ENCODE measurements around the gene PCDHB7.
"Not testable (repeated sequence)": the region's sequence is repeated elsewhere in the genome, so short reads cannot be mapped to it uniquely, and the experiment has no call there.

Gene PCDHB7

DNA sequence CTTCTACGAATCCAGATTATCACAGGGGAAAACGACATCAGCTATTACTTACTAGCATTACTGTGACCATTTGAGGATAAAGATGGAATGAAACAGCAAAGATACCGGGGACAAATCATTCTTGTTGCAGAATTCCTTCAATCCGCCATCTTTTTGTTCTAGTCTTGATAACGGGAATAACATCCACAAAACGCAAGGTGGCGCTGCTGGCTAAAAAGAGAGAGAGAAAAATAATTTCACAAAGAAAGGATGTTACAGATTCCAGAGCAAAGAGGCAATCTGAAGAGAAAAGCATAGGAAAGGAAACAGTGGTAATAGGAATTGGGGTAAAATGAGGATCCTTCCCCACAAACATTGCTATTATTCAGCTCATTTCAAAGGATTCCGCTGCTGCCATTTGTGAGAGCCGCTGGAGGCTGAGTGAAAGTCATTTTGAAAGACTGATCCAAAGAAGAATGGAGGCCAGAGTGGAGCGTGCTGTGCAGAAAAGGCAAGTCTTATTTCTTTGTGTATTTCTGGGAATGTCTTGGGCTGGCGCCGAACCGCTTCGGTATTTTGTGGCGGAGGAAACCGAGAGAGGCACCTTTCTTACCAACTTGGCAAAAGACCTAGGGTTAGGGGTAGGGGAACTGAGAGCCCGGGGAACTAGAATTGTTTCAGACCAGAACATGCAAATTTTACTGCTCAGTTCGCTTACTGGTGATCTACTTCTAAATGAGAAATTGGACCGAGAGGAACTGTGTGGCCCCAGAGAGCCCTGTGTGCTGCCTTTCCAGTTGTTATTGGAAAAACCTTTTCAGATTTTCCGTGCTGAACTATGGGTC, at the start of gene PCDHB7:
Gene PCDHB7 (plus strand): TSS at position 264 of the 824 bp plus-strand sequence. CDS start 192 bp downstream, at position 456.
- peaks cover 49% of the 10 kb centered on the region for H3K27me3 Mint-ChIP-seq
- no peaks in the 10 kb centered on the region for H3K4me1 Mint-ChIP-seq (ENCODE audit: low read depth)
- peaks cover 14% of the 10 kb centered on the region for H3K9me3 Mint-ChIP-seq
- H3K4me3 Mint-ChIP-seq, result no peak within 1 kb of the TSS
- peaks cover 3% of the 10 kb centered on the region for H3K36me3 Mint-ChIP-seq (ENCODE audit: low read depth)
- no peak within 1 kb of the TSS for H3K27ac Mint-ChIP-seq

DNA sequence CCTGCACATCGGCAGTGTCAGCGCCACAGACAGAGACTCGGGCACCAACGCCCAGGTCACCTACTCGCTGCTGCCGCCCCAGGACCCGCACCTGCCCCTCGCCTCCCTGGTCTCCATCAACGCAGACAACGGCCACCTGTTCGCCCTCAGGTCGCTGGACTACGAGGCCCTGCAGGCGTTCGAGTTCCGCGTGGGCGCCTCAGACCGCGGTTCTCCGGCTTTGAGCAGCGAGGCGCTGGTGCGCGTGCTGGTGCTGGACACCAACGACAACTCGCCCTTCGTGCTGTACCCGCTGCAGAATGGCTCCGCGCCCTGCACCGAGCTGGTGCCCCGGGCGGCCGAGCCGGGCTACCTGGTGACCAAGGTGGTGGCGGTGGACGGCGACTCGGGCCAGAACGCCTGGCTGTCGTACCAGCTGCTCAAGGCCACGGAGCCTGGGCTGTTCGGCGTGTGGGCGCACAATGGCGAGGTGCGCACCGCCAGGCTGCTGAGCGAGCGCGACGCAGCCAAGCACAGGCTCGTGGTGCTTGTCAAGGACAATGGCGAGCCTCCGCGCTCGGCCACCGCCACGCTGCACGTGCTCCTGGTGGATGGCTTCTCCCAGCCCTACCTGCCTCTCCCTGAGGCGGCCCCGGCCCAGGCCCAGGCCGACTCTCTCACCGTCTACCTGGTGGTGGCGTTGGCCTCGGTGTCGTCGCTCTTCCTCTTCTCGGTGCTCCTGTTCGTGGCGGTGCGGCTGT, 48.9 kb upstream of the PCDHB7 start:
- Mint-ChIP-seq H3K27me3 (peaks cover 38% of the 10 kb centered on the region), H3K9me3 (peaks cover 12% of the 10 kb centered on the region)
- H3K36me3 Mint-ChIP-seq (ENCODE audit: low read depth); H3K4me3 Mint-ChIP-seq; H3K4me1 Mint-ChIP-seq (ENCODE audit: low read depth); H3K27ac Mint-ChIP-seq: not testable (repeated sequence)

DNA sequence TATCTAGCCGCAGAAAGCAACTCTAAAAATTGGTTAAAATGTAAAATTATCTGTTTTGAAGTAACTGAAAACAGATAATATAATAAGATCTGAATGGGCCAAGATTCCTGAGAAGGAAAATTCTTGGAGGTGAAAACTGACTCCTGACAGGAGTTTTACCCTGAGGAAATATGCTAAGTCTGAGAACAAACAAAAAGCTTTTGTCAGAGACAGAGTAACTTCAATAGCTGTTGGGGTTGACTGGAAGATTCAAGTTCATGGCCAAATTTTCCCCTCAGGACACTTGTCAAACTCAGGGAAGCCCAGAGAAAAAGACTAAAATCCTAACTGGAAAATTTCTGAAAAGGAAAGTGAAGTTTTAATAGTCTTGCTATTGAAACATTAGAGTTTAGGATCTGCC, 45.1 kb upstream of the PCDHB7 start:
- peaks cover 10% of the 10 kb centered on the region for H3K9me3 Mint-ChIP-seq
- no peaks in the 10 kb centered on the region for H3K4me1 Mint-ChIP-seq (ENCODE audit: low read depth)
- peaks cover 27% of the 10 kb centered on the region for H3K27me3 Mint-ChIP-seq
- no peaks in the 10 kb centered on the region for H3K36me3 Mint-ChIP-seq (ENCODE audit: low read depth)
- no peak overlapping the region for H3K4me3 Mint-ChIP-seq
- no peak overlapping the region for H3K27ac Mint-ChIP-seq

DNA sequence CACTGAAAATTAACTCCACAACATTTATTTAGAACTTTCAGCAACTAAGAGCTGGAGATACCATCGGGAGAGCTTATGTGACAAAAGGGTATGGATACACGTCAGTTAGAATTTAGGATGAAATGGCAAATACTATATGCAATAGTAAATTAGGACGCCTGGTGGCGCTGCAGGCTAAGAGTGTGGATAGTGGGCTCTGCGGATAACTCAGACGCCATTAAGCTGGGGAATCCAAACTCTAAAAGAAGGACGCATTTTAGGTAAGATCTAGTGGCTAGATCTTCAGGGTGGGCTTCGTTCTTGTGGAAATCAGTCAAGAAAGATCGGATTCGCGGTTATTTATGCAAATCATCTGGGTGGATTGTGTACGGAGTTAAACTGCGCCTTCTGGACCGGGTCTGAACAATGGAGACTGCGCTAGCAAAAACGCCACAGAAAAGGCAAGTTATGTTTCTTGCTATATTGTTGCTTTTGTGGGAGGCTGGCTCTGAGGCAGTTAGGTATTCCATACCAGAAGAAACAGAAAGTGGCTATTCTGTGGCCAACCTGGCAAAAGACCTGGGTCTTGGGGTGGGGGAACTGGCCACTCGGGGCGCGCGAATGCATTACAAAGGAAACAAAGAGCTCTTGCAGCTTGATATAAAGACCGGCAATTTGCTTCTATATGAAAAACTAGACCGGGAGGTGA, 37.3 kb upstream of the PCDHB7 start, which contains the start of gene PCDHB5:
Gene PCDHB5 (plus strand): TSS at position 177 of the 688 bp plus-strand sequence. CDS start 229 bp downstream, at position 406.
- no peaks in the 10 kb centered on the region for H3K4me1 Mint-ChIP-seq (ENCODE audit: low read depth)
- H3K9me3 Mint-ChIP-seq, result peaks cover 32% of the 10 kb centered on the region
- H3K36me3 Mint-ChIP-seq (ENCODE audit: low read depth), result peaks cover 4% of the 10 kb centered on the region
- peaks cover 20% of the 10 kb centered on the region for H3K27me3 Mint-ChIP-seq
- peak within 1 kb of the TSS; percentile 37 for H3K4me3 Mint-ChIP-seq
- H3K27ac Mint-ChIP-seq, result no peak within 1 kb of the TSS

DNA sequence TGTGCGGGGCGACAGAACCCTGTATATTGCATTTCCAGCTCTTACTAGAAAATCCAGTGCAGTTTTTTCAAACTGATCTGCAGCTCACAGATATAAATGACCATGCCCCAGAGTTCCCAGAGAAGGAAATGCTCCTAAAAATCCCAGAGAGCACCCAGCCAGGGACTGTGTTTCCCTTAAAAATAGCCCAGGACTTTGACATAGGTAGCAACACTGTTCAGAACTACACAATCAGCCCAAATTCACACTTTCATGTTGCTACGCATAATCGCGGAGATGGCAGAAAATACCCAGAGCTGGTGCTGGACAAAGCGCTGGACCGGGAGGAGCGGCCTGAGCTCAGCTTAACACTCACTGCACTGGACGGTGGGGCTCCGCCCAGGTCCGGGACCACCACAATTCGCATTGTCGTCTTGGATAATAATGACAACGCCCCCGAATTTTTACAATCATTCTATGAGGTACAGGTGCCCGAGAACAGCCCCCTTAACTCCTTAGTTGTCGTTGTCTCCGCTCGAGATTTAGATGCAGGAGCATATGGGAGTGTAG, 36.7 kb upstream of the PCDHB7 start:
- H3K36me3 Mint-ChIP-seq (ENCODE audit: low read depth), result peaks cover 4% of the 10 kb centered on the region
- no peaks in the 10 kb centered on the region for H3K4me1 Mint-ChIP-seq (ENCODE audit: low read depth)
- no peak overlapping the region for H3K27ac Mint-ChIP-seq
- H3K4me3 Mint-ChIP-seq, result no peak overlapping the region
- peaks cover 28% of the 10 kb centered on the region for H3K9me3 Mint-ChIP-seq
- peaks cover 20% of the 10 kb centered on the region for H3K27me3 Mint-ChIP-seq

DNA sequence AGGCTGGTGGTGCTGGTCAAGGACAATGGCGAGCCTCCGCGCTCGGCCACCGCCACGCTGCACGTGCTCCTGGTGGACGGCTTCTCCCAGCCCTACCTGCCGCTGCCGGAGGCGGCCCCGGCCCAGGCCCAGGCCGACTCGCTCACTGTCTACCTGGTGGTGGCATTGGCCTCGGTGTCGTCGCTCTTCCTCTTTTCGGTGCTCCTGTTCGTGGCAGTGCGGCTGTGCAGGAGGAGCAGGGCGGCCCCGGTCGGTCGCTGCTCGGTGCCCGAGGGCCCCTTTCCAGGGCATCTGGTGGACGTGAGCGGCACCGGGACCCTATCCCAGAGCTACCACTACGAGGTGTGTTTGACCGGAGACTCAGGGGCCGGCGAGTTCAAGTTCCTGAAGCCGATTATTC, 35.1 kb upstream of the PCDHB7 start:
- peaks cover 28% of the 10 kb centered on the region for H3K9me3 Mint-ChIP-seq
- H3K36me3 Mint-ChIP-seq (ENCODE audit: low read depth); H3K27ac Mint-ChIP-seq; H3K4me1 Mint-ChIP-seq (ENCODE audit: low read depth); H3K4me3 Mint-ChIP-seq: not testable (repeated sequence)
- H3K27me3 Mint-ChIP-seq, result peaks cover 28% of the 10 kb centered on the region

DNA sequence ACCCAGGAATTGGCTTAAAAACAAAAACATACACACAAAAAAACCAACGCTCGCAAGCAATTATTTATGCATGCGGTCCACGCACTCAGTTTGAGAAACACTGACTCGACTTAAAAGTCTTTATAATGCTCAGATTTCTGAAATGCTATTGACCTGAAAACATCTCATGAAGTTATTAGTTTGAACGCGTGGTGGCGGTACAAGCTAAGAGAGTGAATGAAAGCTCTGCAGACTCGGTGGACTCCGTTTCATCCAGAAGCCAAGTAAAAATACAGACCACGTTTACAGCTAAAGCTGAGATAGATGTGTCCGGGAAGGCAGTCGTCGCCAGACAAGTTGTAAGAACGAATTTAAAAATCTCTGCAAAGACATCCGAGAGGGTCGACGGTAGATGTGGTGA, 22.6 kb upstream of the PCDHB7 start, which contains the start of gene PCDHB6:
Gene PCDHB6 (plus strand): TSS at position 246 of the 400 bp plus-strand sequence. CDS start 201 bp downstream, outside the sequence.
- H3K4me1 Mint-ChIP-seq (ENCODE audit: low read depth), result no peaks in the 10 kb centered on the region
- H3K4me3 Mint-ChIP-seq, result no peak within 1 kb of the TSS
- peaks cover 4% of the 10 kb centered on the region for H3K36me3 Mint-ChIP-seq (ENCODE audit: low read depth)
- H3K27me3 Mint-ChIP-seq, result peaks cover 45% of the 10 kb centered on the region
- H3K9me3 Mint-ChIP-seq, result peaks cover 13% of the 10 kb centered on the region
- H3K27ac Mint-ChIP-seq, result no peak within 1 kb of the TSS

DNA sequence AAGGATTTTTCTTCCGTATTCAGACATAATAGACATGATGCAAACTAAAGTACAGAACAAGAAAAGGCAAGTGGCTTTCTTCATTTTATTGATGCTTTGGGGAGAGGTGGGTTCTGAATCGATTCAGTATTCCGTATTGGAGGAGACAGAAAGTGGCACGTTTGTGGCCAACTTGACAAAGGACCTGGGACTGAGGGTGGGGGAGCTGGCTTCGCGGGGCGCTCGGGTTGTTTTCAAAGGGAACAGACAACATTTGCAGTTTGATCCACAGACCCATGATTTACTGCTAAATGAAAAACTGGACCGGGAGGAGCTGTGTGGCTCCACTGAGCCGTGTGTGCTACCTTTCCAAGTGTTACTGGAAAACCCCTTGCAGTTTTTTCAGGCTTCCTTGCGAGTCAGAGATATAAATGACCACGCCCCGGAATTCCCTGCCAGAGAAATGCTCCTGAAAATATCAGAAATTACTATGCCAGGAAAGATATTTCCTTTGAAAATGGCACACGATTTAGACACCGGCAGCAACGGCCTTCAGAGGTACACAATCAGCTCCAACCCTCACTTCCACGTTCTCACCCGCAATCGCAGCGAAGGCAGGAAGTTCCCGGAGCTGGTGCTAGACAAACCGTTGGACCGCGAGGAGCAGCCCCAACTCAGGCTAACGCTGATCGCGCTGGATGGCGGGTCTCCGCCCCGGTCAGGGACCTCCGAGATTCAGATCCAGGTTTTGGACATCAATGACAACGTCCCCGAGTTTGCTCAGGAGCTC, 22.0 kb upstream of the PCDHB7 start:
- peaks cover 46% of the 10 kb centered on the region for H3K27me3 Mint-ChIP-seq
- H3K27ac Mint-ChIP-seq, result no peak overlapping the region
- peaks cover 13% of the 10 kb centered on the region for H3K9me3 Mint-ChIP-seq
- H3K4me1 Mint-ChIP-seq (ENCODE audit: low read depth), result no peaks in the 10 kb centered on the region
- no peak overlapping the region for H3K4me3 Mint-ChIP-seq
- peaks cover 4% of the 10 kb centered on the region for H3K36me3 Mint-ChIP-seq (ENCODE audit: low read depth)

DNA sequence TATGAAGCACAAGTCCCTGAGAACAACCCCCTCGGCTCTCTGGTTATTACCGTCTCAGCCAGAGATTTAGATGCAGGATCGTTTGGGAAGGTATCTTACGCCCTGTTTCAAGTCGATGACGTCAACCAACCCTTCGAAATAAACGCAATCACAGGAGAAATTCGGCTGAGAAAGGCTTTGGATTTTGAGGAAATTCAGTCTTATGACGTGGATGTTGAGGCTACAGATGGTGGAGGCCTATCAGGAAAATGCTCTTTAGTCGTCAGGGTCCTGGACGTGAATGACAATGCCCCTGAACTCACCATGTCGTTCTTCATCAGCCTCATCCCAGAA, 21.5 kb upstream of the PCDHB7 start:
- H3K27ac Mint-ChIP-seq, result no peak overlapping the region
- H3K4me1 Mint-ChIP-seq (ENCODE audit: low read depth), result no peaks in the 10 kb centered on the region
- peaks cover 4% of the 10 kb centered on the region for H3K36me3 Mint-ChIP-seq (ENCODE audit: low read depth)
- H3K4me3 Mint-ChIP-seq, result no peak overlapping the region
- H3K9me3 Mint-ChIP-seq, result peaks cover 14% of the 10 kb centered on the region
- H3K27me3 Mint-ChIP-seq, result peaks cover 52% of the 10 kb centered on the region

DNA sequence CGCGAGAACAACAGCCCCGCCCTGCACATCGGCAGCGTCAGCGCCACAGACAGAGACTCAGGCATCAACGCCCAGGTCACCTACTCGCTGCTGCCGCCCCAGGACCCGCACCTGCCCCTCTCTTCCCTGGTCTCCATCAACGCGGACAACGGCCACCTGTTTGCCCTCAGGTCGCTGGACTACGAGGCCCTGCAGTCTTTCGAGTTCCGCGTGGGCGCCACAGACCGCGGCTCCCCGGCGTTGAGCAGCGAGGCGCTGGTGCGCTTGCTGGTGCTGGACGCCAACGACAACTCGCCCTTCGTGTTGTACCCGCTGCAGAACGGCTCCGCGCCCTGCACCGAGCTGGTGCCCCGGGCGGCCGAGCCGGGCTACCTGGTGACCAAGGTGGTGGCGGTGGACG, 20.8 kb upstream of the PCDHB7 start:
- H3K27ac Mint-ChIP-seq; H3K4me1 Mint-ChIP-seq (ENCODE audit: low read depth); H3K36me3 Mint-ChIP-seq (ENCODE audit: low read depth); H3K4me3 Mint-ChIP-seq: not testable (repeated sequence)
- peaks cover 58% of the 10 kb centered on the region for H3K27me3 Mint-ChIP-seq
- peaks cover 19% of the 10 kb centered on the region for H3K9me3 Mint-ChIP-seq

DNA sequence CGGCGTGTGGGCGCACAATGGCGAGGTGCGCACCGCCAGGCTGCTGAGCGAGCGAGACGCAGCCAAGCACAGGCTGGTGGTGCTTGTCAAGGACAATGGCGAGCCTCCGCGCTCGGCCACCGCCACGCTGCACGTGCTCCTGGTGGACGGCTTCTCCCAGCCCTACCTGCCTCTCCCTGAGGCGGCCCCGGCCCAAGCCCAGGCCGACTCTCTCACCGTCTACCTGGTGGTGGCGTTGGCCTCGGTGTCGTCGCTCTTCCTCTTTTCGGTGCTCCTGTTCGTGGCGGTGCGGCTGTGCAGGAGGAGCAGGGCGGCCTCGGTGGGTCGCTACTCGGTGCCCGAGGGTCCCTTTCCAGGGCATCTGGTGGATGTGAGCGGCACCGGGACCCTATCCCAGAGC, 20.3 kb upstream of the PCDHB7 start:
- Mint-ChIP-seq H3K27me3 (peaks cover 63% of the 10 kb centered on the region), H3K36me3 (ENCODE audit: low read depth) (peaks cover 11% of the 10 kb centered on the region), H3K9me3 (peaks cover 24% of the 10 kb centered on the region)
- H3K27ac Mint-ChIP-seq; H3K4me3 Mint-ChIP-seq; H3K4me1 Mint-ChIP-seq (ENCODE audit: low read depth): not testable (repeated sequence)

DNA sequence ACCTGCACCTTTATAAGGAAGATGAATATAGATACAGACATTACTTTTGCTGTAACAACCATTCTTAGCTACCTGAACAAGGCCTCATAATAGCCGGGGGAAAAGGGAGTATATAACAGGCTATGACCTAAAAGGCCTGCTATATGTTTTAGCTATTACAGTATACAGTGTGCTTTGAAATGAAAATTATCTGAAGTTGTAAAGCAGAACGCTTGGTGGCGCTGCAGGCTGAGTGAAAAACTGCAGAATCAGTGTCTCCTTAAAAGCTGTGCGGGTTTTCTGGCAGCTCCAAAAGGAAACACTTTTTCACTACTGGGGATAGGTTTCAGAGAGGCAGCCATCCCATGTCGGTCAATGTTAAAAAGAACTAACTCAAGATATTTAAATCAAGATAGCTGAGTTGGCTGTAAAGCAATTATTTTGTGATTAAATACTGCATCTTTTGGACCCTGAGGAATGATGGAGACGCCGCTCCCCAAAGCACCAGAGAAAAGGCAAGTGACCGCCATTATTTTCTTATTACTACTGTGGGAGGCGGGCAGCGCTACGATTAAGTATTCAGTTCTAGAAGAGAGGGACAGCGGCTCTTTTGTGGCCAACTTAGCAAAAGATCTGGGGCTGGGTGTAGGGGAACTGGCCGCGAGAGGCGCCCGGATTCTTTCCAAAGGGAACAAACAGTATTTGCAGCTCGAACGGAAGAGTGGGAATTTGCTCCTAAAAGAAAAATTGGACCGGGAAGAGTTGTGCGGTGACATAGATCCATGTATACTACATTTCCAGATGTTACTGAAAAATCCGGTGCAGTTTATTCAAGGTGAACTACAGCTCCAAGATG, 16.7 kb upstream of the PCDHB7 start:
- Mint-ChIP-seq H3K36me3 (ENCODE audit: low read depth) (peaks cover 7% of the 10 kb centered on the region), H3K27me3 (peaks cover 56% of the 10 kb centered on the region), H3K4me3 (no peak overlapping the region)

DNA sequence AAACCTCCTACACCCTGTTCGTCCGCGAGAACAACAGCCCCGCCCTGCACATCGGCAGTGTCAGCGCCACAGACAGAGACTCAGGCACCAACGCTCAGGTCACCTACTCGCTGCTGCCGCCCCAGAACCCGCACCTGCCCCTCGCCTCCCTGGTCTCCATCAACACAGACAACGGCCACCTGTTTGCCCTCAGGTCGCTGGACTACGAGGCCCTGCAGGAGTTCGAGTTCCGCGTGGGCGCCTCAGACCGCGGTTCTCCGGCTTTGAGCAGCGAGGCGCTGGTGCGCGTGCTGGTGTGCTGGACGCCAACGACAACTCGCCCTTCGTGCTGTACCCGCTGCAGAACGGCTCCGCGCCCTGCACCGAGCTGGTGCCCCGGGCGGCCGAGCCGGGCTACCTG, 15.1 kb upstream of the PCDHB7 start:
- not testable (repeated sequence) for H3K36me3 Mint-ChIP-seq (ENCODE audit: low read depth); H3K27ac Mint-ChIP-seq; H3K4me3 Mint-ChIP-seq; H3K4me1 Mint-ChIP-seq (ENCODE audit: low read depth)
- H3K27me3 Mint-ChIP-seq, result peaks cover 47% of the 10 kb centered on the region
- H3K9me3 Mint-ChIP-seq, result peaks cover 19% of the 10 kb centered on the region

More for the DNA sequence above, 16.7 kb upstream of the PCDHB7 start:
- H3K4me1 Mint-ChIP-seq (ENCODE audit: low read depth), result no peaks in the 10 kb centered on the region
- H3K27ac Mint-ChIP-seq, result no peak overlapping the region
- H3K9me3 Mint-ChIP-seq, result peaks cover 23% of the 10 kb centered on the region

Data from stimulated activated naive CD8-positive, alpha-beta T cell treated with anti-CD3 and anti-CD28 coated beads, Interleukin-15, Interleukin-2, amounts not matched to agents 100 ng/mL and 50 ng/mL, for 24 hours (primary cell).